ENCODE measurements around the gene LPP. TPM values are rescaled to one million over a fixed set of nuclear protein-coding genes. Genes with fewer than 3 reads are reported as not detected.
A peak's percentile ranks its signal among the peaks of the same experiment; 100 is the strongest.

Gene LPP
- total RNA-seq, 2 donors from 2014 or later, result 52.7 to 53.4 TPM

- Mint-ChIP-seq H3K9me3 (peaks cover 0 to under 1% of the 10 kb centered on the region in 2 donors), H3K36me3 (peaks cover 0 to 33% of the 10 kb centered on the region in 2 donors), H3K27ac (peak overlapping the region in 1 of 2 donors; percentile 48)
- ATAC-seq (peak in 1 of 2 donors; percentile 23), DNase-seq (ENCODE audit: low spot score in 2 of 2) (no peak)
Observed at GRCh38 chr3:188257384-188258026, 103.5 kb downstream of the LPP start.

GRCh38 chr3:188259191-188259590, 105.2 kb downstream of the LPP start:
- peaks cover 0 to 21% of the 10 kb centered on the region in 2 donors for H3K36me3 Mint-ChIP-seq
- DNase-seq (ENCODE audit: low spot score in 2 of 2), result no peak
- H3K27ac Mint-ChIP-seq, result no peak overlapping the region
- H3K9me3 Mint-ChIP-seq, result no peaks in the 10 kb centered on the region
- ATAC-seq, result no peak

GRCh38 chr3:188259596-188259995, 105.6 kb downstream of the LPP start:
- Mint-ChIP-seq H3K27ac (no peak overlapping the region), H3K36me3 (peaks cover 0 to 21% of the 10 kb centered on the region in 2 donors), H3K9me3 (no peaks in the 10 kb centered on the region)
- DNase-seq (ENCODE audit: low spot score in 2 of 2), result no peak
- no peak for ATAC-seq

- no peak for ATAC-seq
Observed at GRCh38 chr3:188261011-188261410, 107.1 kb downstream of the LPP start.

GRCh38 chr3:188262488-188262887, 108.5 kb downstream of the LPP start:
- ATAC-seq (no peak), DNase-seq (ENCODE audit: low spot score in 2 of 2) (no peak)
- peak overlapping the region in 1 of 2 donors; percentile 2 for H3K27ac Mint-ChIP-seq
- H3K36me3 Mint-ChIP-seq, result peaks cover 0 to 14% of the 10 kb centered on the region in 2 donors
- no peaks in the 10 kb centered on the region for H3K9me3 Mint-ChIP-seq

More at GRCh38 chr3:188261011-188261410, 107.1 kb downstream of the LPP start:
- H3K36me3 Mint-ChIP-seq, result peaks cover 0 to 14% of the 10 kb centered on the region in 2 donors
- no peak overlapping the region for H3K27ac Mint-ChIP-seq
- H3K9me3 Mint-ChIP-seq, result no peaks in the 10 kb centered on the region
- DNase-seq (ENCODE audit: low spot score in 2 of 2), result no peak

- Mint-ChIP-seq H3K27ac (peak overlapping the region in 1 of 2 donors; percentile 2), H3K36me3 (peaks cover 0 to 14% of the 10 kb centered on the region in 2 donors), H3K9me3 (no peaks in the 10 kb centered on the region)
- no peak for ATAC-seq
- DNase-seq (ENCODE audit: low spot score in 2 of 2), result no peak
Observed at GRCh38 chr3:188262913-188263683, 109.1 kb downstream of the LPP start.

GRCh38 chr3:188264226-188265207, 110.6 kb downstream of the LPP start:
- Mint-ChIP-seq H3K27ac (no peak overlapping the region), H3K9me3 (no peaks in the 10 kb centered on the region), H3K36me3 (peaks cover 0 to 2% of the 10 kb centered on the region in 2 donors)
- ATAC-seq, result no peak
- DNase-seq (ENCODE audit: low spot score in 2 of 2), result no peak

GRCh38 chr3:188266562-188267274, 112.8 kb downstream of the LPP start:
- Mint-ChIP-seq H3K36me3 (peaks cover 0 to 8% of the 10 kb centered on the region in 2 donors), H3K9me3 (peaks cover 0 to 2% of the 10 kb centered on the region in 2 donors), H3K27ac (no peak overlapping the region)
- ATAC-seq (no peak), DNase-seq (ENCODE audit: low spot score in 2 of 2) (no peak)

GRCh38 chr3:188267790-188268335, 113.9 kb downstream of the LPP start:
- ATAC-seq (no peak), DNase-seq (ENCODE audit: low spot score in 2 of 2) (no peak)
- Mint-ChIP-seq H3K27ac (no peak overlapping the region), H3K36me3 (peaks cover 0 to 20% of the 10 kb centered on the region in 2 donors), H3K9me3 (peaks cover 0 to 3% of the 10 kb centered on the region in 2 donors)

- H3K9me3 Mint-ChIP-seq, result peaks cover 0 to 3% of the 10 kb centered on the region in 2 donors
- no peak for ATAC-seq
Observed at GRCh38 chr3:188268336-188268735, 114.4 kb downstream of the LPP start.

GRCh38 chr3:188269040-188269439, 115.1 kb downstream of the LPP start:
- ATAC-seq, result no peak
- H3K36me3 Mint-ChIP-seq, result peaks cover 0 to 23% of the 10 kb centered on the region in 2 donors
- H3K9me3 Mint-ChIP-seq, result peaks cover 0 to 3% of the 10 kb centered on the region in 2 donors
- no peak for DNase-seq (ENCODE audit: low spot score in 2 of 2)
- H3K27ac Mint-ChIP-seq, result no peak overlapping the region

More at GRCh38 chr3:188268336-188268735, 114.4 kb downstream of the LPP start:
- no peak for DNase-seq (ENCODE audit: low spot score in 2 of 2)
- Mint-ChIP-seq H3K27ac (no peak overlapping the region), H3K36me3 (peaks cover 0 to 23% of the 10 kb centered on the region in 2 donors)

- Mint-ChIP-seq H3K27ac (no peak overlapping the region), H3K36me3 (peaks cover 0 to 23% of the 10 kb centered on the region in 2 donors), H3K9me3 (peaks cover 0 to 3% of the 10 kb centered on the region in 2 donors)
- no peak for ATAC-seq
- DNase-seq (ENCODE audit: low spot score in 2 of 2), result no peak
Observed at GRCh38 chr3:188270423-188270972, 116.5 kb downstream of the LPP start.

- ATAC-seq, result no peak
- H3K27ac Mint-ChIP-seq, result no peak overlapping the region
- DNase-seq (ENCODE audit: low spot score in 2 of 2), result no peak
- H3K9me3 Mint-ChIP-seq, result peaks cover 0 to 3% of the 10 kb centered on the region in 2 donors
- peaks cover 0 to 29% of the 10 kb centered on the region in 2 donors for H3K36me3 Mint-ChIP-seq
Observed at GRCh38 chr3:188271226-188271914, 117.4 kb downstream of the LPP start.

- ATAC-seq (peak; percentile 57 to 60), DNase-seq (ENCODE audit: low spot score in 2 of 2) (no peak)
- Mint-ChIP-seq H3K9me3 (peaks cover 0 to 3% of the 10 kb centered on the region in 2 donors), H3K27ac (no peak overlapping the region), H3K36me3 (peaks cover 0 to 29% of the 10 kb centered on the region in 2 donors)
Observed at GRCh38 chr3:188272481-188273372, 118.8 kb downstream of the LPP start.

All from activated naive CD4-positive, alpha-beta T cell treated with anti-CD3 and anti-CD28 coated beads, Interleukin-2, amount 50 U/mL, for 72 hours (primary cell).